GM23248 (cell line): ENCODE data around the gene PPP1R37. TPM values are rescaled to one million over a fixed set of nuclear protein-coding genes. Genes with fewer than 3 reads are reported as not detected.

Source experiments
- DNase-seq: peaks from one replicate; pipeline ENCODE4 v3.0.0-alpha.2; 2015
- H2AFZ ChIP-seq: fragments of 200-600 bp; sonication (generic); 2 replicates; pipeline ENCODE4 v1.6.1; 2016; ENCODE audit warnings: antibody characterized with exemption
- H3F3A ChIP-seq: fragments of 200-600 bp; sonication (generic); 2 replicates; pipeline ENCODE4 v1.6.1; 2016; ENCODE audit warnings: mild to moderate bottlenecking, antibody characterized with exemption, mixed run types; ENCODE audit not compliant: insufficient read depth
- H3K27ac ChIP-seq: fragments of 200-600 bp; sonication (generic); 2 replicates; pipeline ENCODE4 v1.5.1; 2016; ENCODE audit warnings: mild to moderate bottlenecking
- H3K27me3 ChIP-seq: fragments of 200-600 bp; sonication (generic); replicated peaks from 2 replicates; pipeline ENCODE4 v1.6.1; 2016; ENCODE audit warnings: mild to moderate bottlenecking; ENCODE audit not compliant: insufficient read depth
- H3K36me3 ChIP-seq: fragments of 200-600 bp; sonication (generic); 2 replicates; pipeline ENCODE4 v1.6.1; 2016; ENCODE audit warnings: low read depth, mild to moderate bottlenecking
- H3K4me1 ChIP-seq: fragments of 200-600 bp; sonication (generic); 2 replicates; pipeline ENCODE4 v1.6.1; 2016; ENCODE audit warnings: mild to moderate bottlenecking; ENCODE audit not compliant: insufficient read depth
- H3K4me2 ChIP-seq: fragments of 200-600 bp; sonication (generic); one replicate; pipeline ENCODE4 v1.6.1; 2016; ENCODE audit warnings: mild to moderate bottlenecking; ENCODE audit not compliant: unreplicated experiment
- H3K4me3 ChIP-seq: fragments of 200-600 bp; sonication (generic); 2 replicates; pipeline ENCODE4 v1.5.1; 2016; ENCODE audit warnings: mild to moderate bottlenecking
- H3K79me2 ChIP-seq: fragments of 200-600 bp; sonication (generic); 2 replicates; pipeline ENCODE4 v1.6.1; 2016; ENCODE audit warnings: mild to moderate bottlenecking; ENCODE audit not compliant: insufficient read depth
- H3K9ac ChIP-seq: fragments of 200-600 bp; sonication (generic); 2 replicates; pipeline ENCODE4 v1.6.1; 2016; ENCODE audit warnings: mild to moderate bottlenecking
- H3K9me2 ChIP-seq: fragments of 200-600 bp; sonication (generic); 2 replicates; pipeline ENCODE4 v1.6.1; 2016; ENCODE audit warnings: mixed run types, mild to moderate bottlenecking, moderate library complexity; ENCODE audit not compliant: insufficient read depth
- H3K9me3 ChIP-seq: fragments of 200-600 bp; sonication (generic); one replicate; pipeline ENCODE4 v1.6.1; 2017; ENCODE audit warnings: low read depth
- H4K20me1 ChIP-seq: fragments of 200-600 bp; sonication (generic); 2 replicates; pipeline ENCODE4 v1.6.0; 2016; ENCODE audit not compliant: insufficient read depth
- EZH2 ChIP-seq: fragments of 200-600 bp; sonication (generic); IDR thresholded peaks from 2 replicates; pipeline ENCODE4 v1.6.1; 2018; ENCODE audit warnings: antibody characterized with exemption, mild to moderate bottlenecking; ENCODE audit not compliant: insufficient read depth, poor library complexity, severe bottlenecking
- EZH2phosphoT487 ChIP-seq: fragments of 200-600 bp; sonication (generic); IDR thresholded peaks from 2 replicates; pipeline ENCODE4 v1.6.1; 2018; ENCODE audit warnings: antibody characterized with exemption, moderate library complexity, mild to moderate bottlenecking, low read depth; ENCODE audit not compliant: insufficient read depth
- WGBS, 2 experiments: methylation state at CpG; one replicate each; pipeline ENCODE4 v1.1.6; 2015 to 2017; ENCODE audit warnings: low lambda C conversion rate in 2 of 2, low coverage in 1 of 2; ENCODE audit errors: missing lambda C conversion rate in 2 of 2; 5-methylcytosine and 5-hydroxymethylcytosine counted together
- in situ Hi-C: fragments of 300-500 bp; cut with MboI; formaldehyde crosslinking; loops from 2 replicates; pipeline ENCODE4 v1.15.0; 2020
- polyA plus RNA-seq: library from polyadenylated mRNA; unstranded; fragments of >200 nt; fragmentation: Nextera tagmentation; extraction: Ambion mirVana; gene quantifications from 2 replicates; pipeline ENCODE4 v1.2.1, GENCODE V29; 2016
- small RNA-seq: library from RNA; depleted of rRNA; stranded (forward); fragments of <200 nt; gene quantifications from one replicate; pipeline ENCODE3, GENCODE V24; 2014; ENCODE audit warnings: low read depth, low replicate concordance
- total RNA-seq: library from RNA; depleted of rRNA; stranded (reverse); fragments of >200 nt; shearing (Covaris generic); gene quantifications from 2 replicates; pipeline ENCODE4 v1.2.3, GENCODE V29; 2014; rRNA removed

The PPP1R37 gene
- total and polyA plus RNA-seq, 2 experiments from 2014 or later, result 1.9 to 43.8 TPM

DNA sequence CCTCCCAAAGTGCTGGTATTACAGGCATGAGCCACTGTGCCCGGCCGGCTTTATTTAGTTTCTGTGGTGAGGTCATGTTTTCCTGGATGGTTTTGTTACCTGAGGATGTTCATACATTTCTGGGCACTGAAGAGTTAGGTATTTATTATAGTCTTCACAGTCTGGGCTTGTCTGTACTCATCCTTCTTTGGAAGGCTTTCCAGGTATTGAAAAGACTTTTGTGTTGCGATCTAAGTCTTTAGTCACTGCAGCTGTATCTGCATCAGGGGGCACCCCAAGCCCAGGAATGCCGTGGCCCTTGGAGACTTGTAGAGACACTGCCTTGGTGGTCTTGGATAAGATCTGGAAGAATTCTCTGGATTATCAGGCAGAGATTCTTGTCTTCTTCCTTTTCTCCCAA, 98.4 kb downstream of the PPP1R37 start:
- Histone ChIP-seq H3K9me3 (no peaks in the 10 kb centered on the region), H3K79me2 (no peaks in the 10 kb centered on the region), H3K4me2 (no peak overlapping the region), H4K20me1 (no peaks in the 10 kb centered on the region), H3K27ac (no peak overlapping the region), H3K4me3 (no peak overlapping the region), H3K9ac (no peak overlapping the region), H2AFZ (no peak overlapping the region), H3K9me2 (no peaks in the 10 kb centered on the region), H3K36me3 (no peaks in the 10 kb centered on the region), H3F3A (no peaks in the 10 kb centered on the region), H3K27me3 (no peaks in the 10 kb centered on the region), H3K4me1 (peaks cover 4% of the 10 kb centered on the region; the same call in 1 of the 2 replicates)
- TF ChIP-seq EZH2phosphoT487 (no peak), EZH2 (no peak)
- in situ Hi-C loops, result no loop called here
- DNase-seq, result no peak
- WGBS, 2 experiments, result 96 to 100% methylated on average over 4 of the region's 4 CpGs

DNA sequence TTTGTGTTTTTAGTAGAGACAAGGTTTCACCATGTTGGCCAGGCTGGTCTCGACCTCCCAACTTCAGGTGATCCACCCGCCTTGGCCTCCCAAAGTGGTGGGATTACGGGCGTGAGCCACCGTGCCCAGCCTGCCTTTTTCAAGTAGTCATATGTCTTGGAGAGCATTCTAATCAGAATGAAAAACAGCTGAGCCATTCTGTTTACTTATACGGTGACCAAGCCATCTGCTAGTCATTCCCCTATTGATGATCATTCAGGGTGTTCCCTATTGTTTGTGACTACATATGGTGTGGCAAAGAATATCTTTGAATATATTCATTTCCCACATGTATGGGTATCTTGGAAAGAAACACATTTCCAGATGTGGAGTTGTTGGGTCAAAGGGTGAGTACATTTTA, 102.8 kb downstream of the PPP1R37 start:
- H3K4me2 ChIP-seq, result no peak overlapping the region
- peaks cover 4% of the 10 kb centered on the region; the same call in 1 of the 2 replicates for H3K4me1 ChIP-seq
- no peaks in the 10 kb centered on the region for H3K9me2 ChIP-seq
- H3F3A ChIP-seq, result no peaks in the 10 kb centered on the region
- H3K9me3 ChIP-seq, result no peaks in the 10 kb centered on the region
- TF ChIP-seq EZH2phosphoT487, result no peak
- peak overlapping the region; percentile 32; the same call in 1 of the 2 replicates for H3K27ac ChIP-seq
- H3K4me3 ChIP-seq, result no peak overlapping the region
- no peaks in the 10 kb centered on the region for H3K79me2 ChIP-seq
- 6 to 9% methylated on average over 6 of the region's 6 CpGs for WGBS, 2 experiments
- peak; percentile 80 for DNase-seq
- H2AFZ ChIP-seq, result no peak overlapping the region
- H4K20me1 ChIP-seq, result no peaks in the 10 kb centered on the region
- no peaks in the 10 kb centered on the region for H3K36me3 ChIP-seq
- in situ Hi-C loops, result no loop called here
- no peaks in the 10 kb centered on the region for H3K27me3 ChIP-seq
- H3K9ac ChIP-seq, result no peak overlapping the region

Small RNAs within 50 kb of the gene (small RNA-seq; reads per million reads assigned to genes)
- not detected for gene RNU6-611P

Other genes with a start within 250 kb of the PPP1R37 start
- 71.7 and 88.7 TPM in 2 replicates for gene NECTIN2, start 246.9 kb upstream of the PPP1R37 start, total RNA-seq
- gene NECTIN2, start 246.9 kb upstream of the PPP1R37 start, polyA plus RNA-seq, result 60.5 and 63.0 TPM in 2 replicates
- gene TOMM40, start 201.9 kb upstream of the PPP1R37 start, total RNA-seq, result 52.9 and 72.5 TPM in 2 replicates
- 54.6 and 54.7 TPM in 2 replicates for gene TOMM40, start 201.9 kb upstream of the PPP1R37 start, polyA plus RNA-seq
- 0.76 TPM in 1 of 2 replicates, not detected in the other for gene APOE, start 187.4 kb upstream of the PPP1R37 start, total RNA-seq
- 0.60 and 0.87 TPM in 2 replicates for gene APOE, start 187.4 kb upstream of the PPP1R37 start, polyA plus RNA-seq
- gene APOC1, start 178.6 kb upstream of the PPP1R37 start, total RNA-seq, result not detected in 2 replicates
- 0.49 TPM in 1 of 2 replicates, not detected in the other for gene APOC1, start 178.6 kb upstream of the PPP1R37 start, polyA plus RNA-seq
- gene APOC4, start 150.9 kb upstream of the PPP1R37 start, total RNA-seq, result not detected in 2 replicates
- gene APOC4, start 150.9 kb upstream of the PPP1R37 start, polyA plus RNA-seq, result not detected in 2 replicates
- gene APOC2, start 147.1 kb upstream of the PPP1R37 start, total RNA-seq, result not detected in 2 replicates
- not detected in 2 replicates for gene APOC2, start 147.1 kb upstream of the PPP1R37 start, polyA plus RNA-seq
- gene CLPTM1, start 137.8 kb upstream of the PPP1R37 start, total RNA-seq, result 40.5 and 42.5 TPM in 2 replicates
- 103 and 109 TPM in 2 replicates for gene CLPTM1, start 137.8 kb upstream of the PPP1R37 start, polyA plus RNA-seq
- 9.7 and 12.5 TPM in 2 replicates for gene RELB, start 91.7 kb upstream of the PPP1R37 start, total RNA-seq
- 7.6 and 10.0 TPM in 2 replicates for gene RELB, start 91.7 kb upstream of the PPP1R37 start, polyA plus RNA-seq
- gene CLASRP, start 54.1 kb upstream of the PPP1R37 start, total RNA-seq, result 12.3 and 45.1 TPM in 2 replicates
- 9.2 and 10.1 TPM in 2 replicates for gene CLASRP, start 54.1 kb upstream of the PPP1R37 start, polyA plus RNA-seq
- gene ZNF296, start 16.7 kb upstream of the PPP1R37 start, total RNA-seq, result 0.25 TPM in 1 of 2 replicates, not detected in the other
- 0.15 TPM in 1 of 2 replicates, not detected in the other for gene ZNF296, start 16.7 kb upstream of the PPP1R37 start, polyA plus RNA-seq
- gene GEMIN7, start 13.9 kb upstream of the PPP1R37 start, total RNA-seq, result 22.5 and 25.3 TPM in 2 replicates
- 48.4 and 49.7 TPM in 2 replicates for gene GEMIN7, start 13.9 kb upstream of the PPP1R37 start, polyA plus RNA-seq
- 0.11 and 0.25 TPM in 2 replicates for gene NKPD1, start 67.8 kb downstream of the PPP1R37 start, total RNA-seq
- gene NKPD1, start 67.8 kb downstream of the PPP1R37 start, polyA plus RNA-seq, result not detected in 2 replicates
- gene TRAPPC6A, start 85.1 kb downstream of the PPP1R37 start, total RNA-seq, result 0.89 and 11.2 TPM in 2 replicates
- 16.9 and 18.8 TPM in 2 replicates for gene TRAPPC6A, start 85.1 kb downstream of the PPP1R37 start, polyA plus RNA-seq
- gene BLOC1S3, start 85.6 kb downstream of the PPP1R37 start, total RNA-seq, result 4.3 and 9.0 TPM in 2 replicates
- 7.2 and 8.9 TPM in 2 replicates for gene BLOC1S3, start 85.6 kb downstream of the PPP1R37 start, polyA plus RNA-seq
- 0.38 TPM in 1 of 2 replicates, not detected in the other for gene EXOC3L2, start 152.2 kb downstream of the PPP1R37 start, total RNA-seq
- 0.06 TPM in 1 of 2 replicates, not detected in the other for gene EXOC3L2, start 152.2 kb downstream of the PPP1R37 start, polyA plus RNA-seq
- 10.2 and 11.6 TPM in 2 replicates for gene MARK4, start 158.1 kb downstream of the PPP1R37 start, total RNA-seq
- gene MARK4, start 158.1 kb downstream of the PPP1R37 start, polyA plus RNA-seq, result 4.0 and 4.9 TPM in 2 replicates
- gene CKM, start 229.7 kb downstream of the PPP1R37 start, total RNA-seq, result not detected in 2 replicates
- 0.11 TPM in 1 of 2 replicates, not detected in the other for gene CKM, start 229.7 kb downstream of the PPP1R37 start, polyA plus RNA-seq
- not detected in 2 replicates for gene KLC3, start 247.6 kb downstream of the PPP1R37 start, total RNA-seq
- gene KLC3, start 247.6 kb downstream of the PPP1R37 start, polyA plus RNA-seq, result not detected in 2 replicates